ENCODE measurements around the gene PCDHGA7.
"Not testable (repeated sequence)": the region's sequence is repeated elsewhere in the genome, so short reads cannot be mapped to it uniquely, and the experiment has no call there.

The PCDHGA7 gene

DNA sequence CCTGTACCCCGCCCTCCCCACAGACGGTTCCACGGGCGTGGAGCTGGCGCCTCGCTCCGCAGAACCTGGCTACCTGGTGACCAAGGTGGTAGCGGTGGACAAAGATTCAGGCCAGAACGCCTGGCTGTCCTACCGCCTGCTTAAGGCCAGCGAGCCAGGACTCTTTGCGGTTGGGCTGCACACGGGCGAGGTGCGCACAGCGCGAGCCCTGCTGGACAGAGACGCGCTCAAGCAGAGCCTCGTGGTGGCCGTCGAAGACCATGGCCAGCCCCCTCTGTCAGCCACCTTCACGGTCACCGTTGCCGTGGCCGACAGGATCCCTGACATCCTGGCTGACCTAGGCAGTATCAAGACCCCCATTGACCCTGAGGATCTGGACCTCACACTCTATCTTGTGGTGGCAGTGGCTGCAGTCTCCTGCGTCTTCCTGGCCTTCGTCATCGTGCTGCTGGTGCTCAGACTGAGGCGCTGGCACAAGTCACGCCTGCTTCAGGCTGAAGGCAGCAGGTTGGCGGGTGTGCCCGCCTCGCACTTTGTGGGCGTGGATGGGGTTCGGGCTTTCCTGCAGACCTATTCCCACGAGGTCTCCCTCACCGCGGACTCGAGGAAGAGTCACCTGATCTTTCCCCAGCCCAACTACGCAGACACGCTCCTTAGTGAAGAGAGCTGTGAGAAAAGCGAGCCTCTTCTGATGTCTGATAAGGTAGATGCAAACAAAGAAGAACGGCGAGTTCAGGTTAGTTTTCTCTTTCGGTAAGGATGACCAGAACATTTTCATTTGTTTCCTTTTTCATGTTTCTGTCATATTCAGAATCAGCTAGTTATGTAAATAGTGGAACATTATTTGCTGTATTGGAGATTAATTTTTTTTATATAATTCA lies 16.3 kb upstream of the PCDHGA7 start:
- DNase-seq (ENCODE audit: low read depth in 3 of 3), result no peak

DNA sequence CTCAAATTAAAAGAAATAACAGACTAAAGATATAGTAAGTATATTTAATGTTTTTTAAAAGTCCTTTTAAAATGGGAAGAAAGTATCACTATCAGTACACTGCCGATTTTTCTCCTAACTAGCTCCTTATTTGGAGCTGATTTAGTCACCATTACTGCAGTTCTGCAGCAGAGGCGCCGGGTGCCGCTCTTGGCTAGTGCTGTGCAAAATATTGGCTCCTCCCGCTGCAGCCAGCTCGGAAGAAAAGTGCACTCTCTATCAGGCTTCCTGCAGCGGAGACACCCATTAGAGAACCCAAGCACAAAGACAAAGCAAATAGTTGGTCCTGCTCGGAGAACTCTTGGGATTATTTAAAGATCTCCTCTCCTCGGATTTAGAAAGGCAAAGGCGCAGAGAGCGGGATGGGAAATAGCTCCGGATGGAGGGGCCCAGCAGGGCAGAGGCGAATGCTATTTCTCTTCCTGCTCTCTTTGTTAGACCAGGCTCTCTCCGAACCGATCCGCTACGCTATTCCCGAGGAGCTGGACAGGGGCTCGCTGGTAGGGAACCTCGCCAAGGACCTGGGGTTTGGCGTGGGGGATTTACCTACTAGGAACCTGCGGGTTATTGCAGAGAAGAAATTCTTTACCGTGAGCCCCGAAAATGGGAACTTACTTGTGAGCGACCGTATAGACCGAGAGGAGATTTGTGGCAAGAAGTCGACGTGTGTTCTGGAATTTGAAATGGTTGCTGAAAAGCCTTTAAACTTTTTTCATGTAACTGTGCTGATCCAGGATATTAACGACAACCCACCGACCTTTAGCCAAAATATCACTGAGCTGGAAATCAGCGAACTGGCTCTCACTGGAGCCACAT lies 12.3 kb upstream of the PCDHGA7 start, which contains the start of gene PCDHGB3:
Gene PCDHGB3 (plus strand): TSS at position 249 of the 855 bp plus-strand sequence. CDS start 153 bp downstream, at position 402.
- peak in 1 of 3 experiments; percentile 15 for DNase-seq (ENCODE audit: low read depth in 3 of 3)

DNA sequence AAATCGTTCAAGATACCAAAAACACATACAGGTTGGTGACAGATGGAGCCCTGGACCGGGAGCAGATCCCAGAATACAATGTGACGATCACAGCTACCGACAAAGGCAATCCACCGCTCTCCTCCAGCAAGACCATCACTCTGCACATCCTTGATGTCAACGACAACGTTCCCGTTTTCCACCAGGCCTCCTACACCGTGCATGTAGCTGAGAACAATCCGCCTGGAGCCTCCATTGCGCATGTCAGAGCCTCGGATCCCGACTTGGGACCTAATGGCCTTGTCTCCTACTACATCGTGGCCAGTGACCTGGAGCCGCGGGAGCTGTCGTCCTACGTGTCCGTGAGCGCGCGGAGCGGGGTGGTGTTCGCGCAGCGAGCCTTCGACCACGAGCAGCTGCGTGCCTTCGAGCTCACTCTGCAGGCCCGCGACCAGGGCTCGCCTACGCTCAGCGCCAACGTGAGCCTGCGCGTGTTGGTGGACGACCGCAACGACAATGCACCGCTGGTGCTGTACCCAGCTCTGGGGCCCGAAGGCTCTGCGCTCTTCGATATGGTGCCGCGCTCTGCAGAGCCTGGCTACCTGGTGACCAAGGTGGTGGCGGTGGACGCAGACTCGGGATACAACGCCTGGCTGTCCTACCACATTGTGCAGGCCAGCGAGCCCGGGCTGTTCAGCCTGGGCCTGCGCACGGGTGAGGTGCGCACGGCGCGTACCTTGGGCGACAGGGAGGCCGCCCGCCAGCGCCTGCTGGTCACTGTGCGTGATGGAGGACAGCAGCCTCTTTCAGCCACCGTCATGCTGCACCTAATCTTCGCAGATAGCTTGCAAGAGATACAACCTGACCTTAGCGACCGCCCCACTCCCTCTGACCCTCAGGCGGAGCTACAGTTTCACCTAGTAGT lies 10.7 kb upstream of the PCDHGA7 start:
- no peak for DNase-seq (ENCODE audit: low read depth in 3 of 3)

DNA sequence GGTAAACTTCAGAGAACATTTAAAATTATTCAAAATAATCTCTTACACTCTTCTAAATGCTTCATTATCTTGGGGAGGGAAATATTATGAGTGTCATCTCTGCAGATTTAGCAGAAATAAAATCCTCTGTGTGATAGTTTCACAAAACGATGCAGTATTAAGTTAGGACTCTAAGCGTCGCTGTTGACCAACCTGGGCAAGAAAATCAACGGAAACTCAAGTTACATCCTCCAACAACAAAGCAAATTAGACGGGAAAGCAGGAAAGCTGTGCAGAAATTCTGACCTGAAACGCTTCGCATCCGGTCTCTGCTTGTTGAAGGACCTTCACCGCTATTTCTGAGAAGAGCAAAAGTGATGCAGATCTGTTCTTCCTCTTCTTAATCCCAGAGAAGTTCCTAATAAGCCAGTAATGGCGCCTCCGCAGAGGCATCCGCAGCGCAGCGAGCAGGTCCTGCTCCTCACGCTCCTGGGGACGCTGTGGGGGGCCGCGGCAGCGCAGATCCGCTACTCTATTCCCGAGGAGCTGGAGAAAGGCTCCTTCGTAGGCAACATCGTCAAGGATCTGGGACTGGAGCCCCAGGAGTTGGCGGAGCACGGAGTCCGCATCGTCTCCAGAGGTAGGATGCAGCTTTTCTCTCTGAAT lies 8.7 kb upstream of the PCDHGA7 start, which contains the start of gene PCDHGA6:
Gene PCDHGA6 (plus strand): TSS at position 219 of the 645 bp plus-strand sequence. CDS start 193 bp downstream, at position 412.
- no peak for DNase-seq (ENCODE audit: low read depth in 3 of 3)

DNA sequence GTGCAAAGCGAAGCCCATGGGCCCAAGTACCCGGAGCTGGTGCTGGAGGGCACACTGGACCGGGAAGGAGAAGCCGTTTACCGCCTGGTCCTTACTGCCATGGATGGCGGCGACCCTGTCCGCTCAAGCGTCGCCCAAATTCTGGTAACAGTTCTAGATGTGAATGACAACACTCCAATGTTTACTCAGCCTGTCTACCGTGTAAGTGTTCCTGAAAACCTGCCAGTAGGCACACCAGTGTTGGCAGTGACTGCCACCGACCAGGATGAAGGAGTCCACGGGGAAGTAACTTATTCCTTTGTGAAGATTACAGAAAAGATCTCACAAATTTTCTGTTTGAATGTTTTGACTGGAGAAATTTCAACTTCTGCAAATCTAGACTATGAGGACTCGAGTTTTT lies 7.9 kb upstream of the PCDHGA7 start:
- no peak for DNase-seq (ENCODE audit: low read depth in 3 of 3)

DNA sequence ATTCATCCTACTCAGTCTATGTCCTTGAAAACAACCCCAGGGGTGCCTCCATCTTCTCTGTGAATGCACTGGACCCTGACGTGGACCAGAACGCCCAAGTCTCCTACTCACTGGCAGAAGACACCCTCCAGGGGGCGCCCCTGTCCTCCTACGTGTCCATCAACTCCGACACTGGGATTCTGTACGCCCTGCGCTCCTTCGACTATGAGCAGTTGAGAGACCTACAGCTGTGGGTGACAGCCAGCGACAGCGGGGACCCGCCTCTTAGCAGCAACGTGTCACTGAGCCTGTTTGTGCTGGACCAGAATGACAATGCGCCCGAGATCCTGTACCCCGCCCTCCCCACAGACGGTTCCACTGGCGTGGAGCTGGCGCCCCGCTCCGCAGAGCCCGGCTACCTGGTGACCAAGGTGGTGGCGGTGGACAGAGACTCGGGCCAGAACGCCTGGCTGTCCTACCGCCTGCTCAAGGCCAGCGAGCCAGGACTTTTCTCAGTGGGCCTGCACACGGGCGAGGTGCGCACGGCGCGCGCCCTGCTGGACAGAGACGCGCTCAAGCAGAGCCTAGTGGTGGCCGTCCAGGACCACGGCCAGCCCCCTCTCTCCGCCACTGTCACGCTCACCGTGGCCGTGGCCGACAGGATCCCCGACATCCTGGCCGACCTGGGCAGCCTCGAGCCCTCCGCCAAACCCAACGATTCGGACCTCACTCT lies 6.9 kb upstream of the PCDHGA7 start:
- not testable (repeated sequence) for DNase-seq (ENCODE audit: low read depth in 3 of 3)

DNA sequence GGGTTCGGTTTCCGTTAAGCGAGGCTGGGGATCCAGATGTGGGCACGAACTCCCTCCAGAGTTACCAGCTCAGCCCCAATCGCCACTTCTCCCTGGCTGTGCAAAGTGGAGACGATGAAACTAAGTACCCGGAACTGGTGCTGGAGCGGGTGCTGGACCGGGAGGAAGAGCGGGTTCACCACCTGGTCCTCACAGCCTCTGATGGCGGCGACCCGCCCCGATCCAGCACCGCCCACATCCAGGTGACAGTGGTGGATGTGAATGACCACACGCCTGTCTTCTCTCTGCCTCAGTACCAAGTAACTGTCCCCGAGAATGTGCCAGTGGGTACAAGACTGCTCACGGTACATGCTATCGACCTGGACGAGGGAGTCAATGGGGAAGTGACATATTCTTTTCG lies 803 bp downstream of the PCDHGA7 start:
- DNase-seq (ENCODE audit: low read depth in 3 of 3), result no peak

DNA sequence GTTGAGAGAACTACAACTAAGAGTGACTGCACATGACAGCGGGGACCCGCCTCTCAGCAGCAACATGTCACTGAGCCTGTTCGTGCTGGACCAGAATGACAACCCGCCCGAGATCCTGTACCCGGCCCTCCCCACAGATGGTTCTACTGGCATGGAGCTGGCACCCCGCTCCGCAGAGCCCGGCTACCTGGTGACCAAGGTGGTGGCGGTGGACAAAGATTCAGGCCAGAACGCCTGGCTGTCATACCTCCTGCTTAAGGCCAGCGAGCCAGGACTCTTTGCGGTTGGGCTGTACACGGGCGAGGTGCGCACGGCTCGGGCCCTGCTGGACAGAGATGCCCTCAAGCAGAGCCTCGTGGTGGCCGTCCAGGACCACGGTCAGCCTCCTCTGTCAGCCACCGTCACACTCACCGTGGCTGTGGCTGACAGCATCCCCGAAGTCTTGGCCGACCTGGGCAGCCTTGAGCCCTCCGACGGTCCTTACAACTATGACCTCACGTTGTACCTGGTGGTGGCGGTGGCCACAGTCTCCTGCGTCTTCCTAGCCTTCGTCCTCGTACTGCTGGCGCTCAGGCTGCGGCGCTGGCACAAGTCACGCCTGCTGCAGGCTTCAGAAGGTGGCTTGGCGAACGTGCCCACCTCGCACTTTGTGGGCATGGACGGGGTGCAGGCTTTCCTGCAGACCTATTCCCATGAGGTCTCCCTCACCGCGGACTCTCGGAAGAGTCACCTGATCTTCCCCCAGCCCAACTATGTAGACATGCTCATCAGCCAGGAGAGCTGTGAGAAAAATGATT lies 2.1 kb downstream of the PCDHGA7 start:
- DNase-seq (ENCODE audit: low read depth in 3 of 3), result no peak

DNA sequence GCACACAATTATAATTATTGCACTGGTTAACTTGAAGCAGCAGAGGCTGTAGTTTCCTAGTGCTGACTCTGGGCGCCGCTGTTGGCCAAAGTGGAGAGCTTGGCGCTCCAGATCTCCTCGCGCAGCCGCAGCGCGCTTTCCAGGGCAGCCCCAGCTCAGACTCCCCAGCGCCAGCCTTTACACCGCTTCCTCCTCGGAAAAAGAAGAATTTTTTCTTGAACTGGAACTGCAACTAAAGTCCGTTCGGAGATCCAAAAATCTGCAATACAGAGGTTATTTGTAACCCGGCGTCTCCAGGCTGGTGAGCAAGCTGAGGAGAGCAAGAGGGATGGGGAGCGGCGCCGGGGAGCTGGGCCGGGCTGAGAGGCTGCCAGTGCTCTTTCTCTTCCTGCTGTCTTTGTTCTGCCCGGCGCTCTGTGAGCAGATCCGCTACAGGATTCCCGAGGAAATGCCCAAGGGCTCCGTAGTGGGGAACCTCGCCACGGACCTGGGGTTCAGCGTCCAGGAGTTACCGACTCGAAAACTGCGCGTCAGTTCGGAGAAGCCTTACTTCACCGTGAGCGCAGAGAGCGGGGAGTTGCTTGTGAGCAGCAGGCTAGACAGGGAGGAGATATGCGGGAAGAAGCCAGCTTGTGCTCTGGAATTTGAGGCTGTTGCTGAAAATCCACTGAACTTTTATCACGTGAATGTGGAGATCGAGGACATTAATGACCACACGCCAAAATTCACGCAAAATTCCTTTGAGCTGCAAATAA lies 5.2 kb downstream of the PCDHGA7 start, which contains the start of gene PCDHGB4:
Gene PCDHGB4 (plus strand): TSS at position 142 of the 755 bp plus-strand sequence. CDS start 187 bp downstream, at position 329.
- DNase-seq (ENCODE audit: low read depth in 3 of 3), result peak in 1 of 3 experiments; percentile 24

DNA sequence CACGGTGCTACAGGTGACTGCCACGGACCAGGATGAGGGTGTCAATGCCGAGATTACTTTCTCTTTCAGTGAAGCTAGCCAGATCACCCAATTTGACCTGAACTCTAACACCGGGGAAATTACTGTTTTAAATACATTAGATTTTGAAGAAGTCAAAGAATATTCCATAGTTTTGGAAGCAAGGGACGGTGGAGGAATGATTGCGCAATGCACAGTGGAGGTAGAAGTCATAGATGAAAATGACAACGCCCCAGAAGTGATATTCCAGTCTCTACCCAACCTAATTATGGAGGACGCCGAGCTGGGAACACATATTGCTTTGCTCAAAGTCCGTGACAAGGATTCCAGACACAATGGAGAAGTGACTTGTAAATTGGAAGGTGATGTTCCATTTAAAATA lies 6.1 kb downstream of the PCDHGA7 start:
- DNase-seq (ENCODE audit: low read depth in 3 of 3), result no peak

DNA sequence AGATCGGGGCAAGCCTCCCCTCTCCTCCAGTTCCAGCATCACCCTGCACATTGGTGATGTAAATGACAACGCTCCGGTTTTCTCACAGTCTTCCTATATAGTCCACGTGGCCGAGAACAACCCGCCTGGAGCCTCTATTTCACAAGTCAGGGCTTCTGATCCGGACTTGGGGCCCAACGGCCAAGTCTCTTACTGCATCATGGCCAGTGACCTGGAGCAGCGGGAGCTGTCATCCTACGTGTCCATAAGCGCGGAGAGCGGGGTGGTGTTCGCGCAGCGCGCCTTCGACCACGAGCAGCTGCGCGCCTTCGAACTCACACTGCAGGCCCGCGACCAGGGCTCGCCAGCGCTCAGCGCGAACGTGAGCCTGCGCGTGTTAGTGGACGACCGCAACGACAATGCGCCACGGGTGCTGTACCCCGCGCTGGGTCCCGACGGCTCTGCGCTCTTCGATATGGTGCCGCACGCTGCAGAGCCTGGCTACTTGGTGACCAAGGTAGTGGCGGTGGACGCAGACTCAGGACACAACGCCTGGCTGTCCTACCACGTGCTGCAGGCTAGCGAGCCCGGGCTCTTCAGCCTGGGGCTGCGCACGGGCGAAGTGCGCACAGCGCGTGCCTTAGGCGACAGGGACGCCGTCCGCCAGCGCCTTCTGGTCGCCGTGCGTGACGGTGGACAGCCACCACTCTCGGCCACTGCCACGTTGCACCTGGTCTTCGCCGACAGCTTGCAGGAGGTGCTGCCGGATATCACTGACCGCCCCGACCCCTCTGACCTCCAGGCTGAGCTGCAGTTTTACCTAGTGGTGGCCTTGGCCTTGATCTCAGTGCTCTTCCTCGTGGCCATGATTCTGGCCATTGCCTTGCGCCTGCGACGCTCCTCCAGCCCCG lies 6.9 kb downstream of the PCDHGA7 start:
- DNase-seq (ENCODE audit: low read depth in 3 of 3), result no peak

DNA sequence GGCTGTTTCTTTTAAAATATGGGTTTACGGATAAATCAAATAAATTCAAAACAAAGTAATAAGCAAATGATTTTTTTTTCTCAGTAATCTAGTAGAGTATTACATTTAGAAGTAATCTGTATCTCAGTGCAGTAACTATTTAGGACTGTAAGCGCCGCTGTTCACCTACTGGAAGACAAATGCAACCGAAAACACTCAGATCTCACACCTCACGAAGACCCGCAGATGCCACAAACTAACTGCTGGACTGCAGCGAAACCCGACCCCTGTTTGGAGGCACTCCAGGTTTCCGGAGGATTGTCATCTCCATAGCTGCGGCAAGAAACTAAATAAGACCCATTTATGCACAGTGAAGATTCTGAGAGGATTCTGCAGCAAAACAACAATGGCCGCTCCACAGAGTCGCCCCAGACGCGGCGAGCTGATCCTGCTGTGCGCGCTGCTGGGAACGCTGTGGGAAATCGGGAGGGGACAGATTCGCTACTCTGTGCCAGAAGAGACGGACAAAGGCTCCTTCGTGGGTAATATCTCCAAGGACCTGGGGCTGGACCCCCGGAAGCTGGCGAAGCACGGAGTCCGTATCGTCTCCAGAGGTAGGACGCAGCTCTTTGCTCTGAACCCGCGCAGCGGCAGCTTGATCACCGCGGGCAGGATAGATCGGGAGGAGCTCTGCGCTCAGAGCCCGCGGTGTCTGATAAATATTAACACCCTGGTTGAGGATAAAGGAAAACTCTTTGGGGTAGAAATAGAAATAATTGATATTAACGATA lies 10.1 kb downstream of the PCDHGA7 start, which contains the start of gene PCDHGA8:
Gene PCDHGA8 (plus strand): TSS at position 205 of the 770 bp plus-strand sequence. CDS start 181 bp downstream, at position 386.
- no peak for DNase-seq (ENCODE audit: low read depth in 3 of 3)

DNA sequence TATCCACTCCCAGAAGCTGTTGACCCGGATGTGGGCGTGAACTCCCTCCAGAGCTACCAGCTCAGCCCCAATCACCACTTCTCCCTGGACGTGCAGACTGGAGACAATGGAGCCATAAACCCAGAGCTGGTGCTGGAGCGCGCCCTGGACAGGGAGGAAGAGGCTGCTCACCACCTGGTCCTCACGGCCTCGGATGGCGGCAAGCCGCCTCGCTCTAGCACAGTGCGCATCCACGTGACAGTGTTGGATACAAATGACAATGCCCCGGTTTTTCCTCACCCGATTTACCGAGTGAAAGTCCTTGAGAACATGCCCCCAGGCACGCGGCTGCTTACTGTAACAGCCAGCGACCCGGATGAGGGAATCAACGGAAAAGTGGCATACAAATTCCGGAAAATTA lies 10.7 kb downstream of the PCDHGA7 start:
- no peak for DNase-seq (ENCODE audit: low read depth in 3 of 3)

DNA sequence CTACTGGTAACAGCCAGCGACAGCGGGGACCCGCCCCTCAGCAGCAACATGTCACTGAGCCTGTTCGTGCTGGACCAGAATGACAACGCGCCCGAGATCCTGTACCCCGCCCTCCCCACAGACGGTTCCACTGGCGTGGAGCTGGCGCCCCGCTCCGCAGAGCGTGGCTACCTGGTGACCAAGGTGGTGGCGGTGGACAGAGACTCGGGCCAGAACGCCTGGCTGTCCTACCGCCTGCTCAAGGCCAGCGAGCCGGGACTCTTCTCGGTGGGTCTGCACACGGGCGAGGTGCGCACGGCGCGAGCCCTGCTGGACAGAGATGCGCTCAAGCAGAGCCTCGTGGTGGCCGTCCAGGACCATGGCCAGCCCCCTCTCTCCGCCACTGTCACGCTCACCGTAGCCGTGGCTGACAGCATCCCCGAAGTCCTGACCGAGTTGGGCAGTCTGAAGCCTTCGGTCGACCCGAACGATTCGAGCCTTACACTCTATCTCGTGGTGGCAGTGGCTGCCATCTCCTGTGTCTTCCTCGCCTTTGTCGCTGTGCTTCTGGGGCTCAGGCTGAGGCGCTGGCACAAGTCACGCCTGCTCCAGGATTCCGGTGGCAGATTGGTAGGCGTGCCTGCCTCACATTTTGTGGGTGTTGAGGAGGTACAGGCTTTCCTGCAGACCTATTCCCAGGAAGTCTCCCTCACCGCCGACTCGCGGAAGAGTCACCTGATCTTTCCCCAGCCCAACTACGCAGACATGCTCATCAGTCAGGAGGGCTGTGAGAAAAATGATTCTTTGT lies 12.1 kb downstream of the PCDHGA7 start:
- DNase-seq (ENCODE audit: low read depth in 3 of 3), result not testable (repeated sequence)

DNA sequence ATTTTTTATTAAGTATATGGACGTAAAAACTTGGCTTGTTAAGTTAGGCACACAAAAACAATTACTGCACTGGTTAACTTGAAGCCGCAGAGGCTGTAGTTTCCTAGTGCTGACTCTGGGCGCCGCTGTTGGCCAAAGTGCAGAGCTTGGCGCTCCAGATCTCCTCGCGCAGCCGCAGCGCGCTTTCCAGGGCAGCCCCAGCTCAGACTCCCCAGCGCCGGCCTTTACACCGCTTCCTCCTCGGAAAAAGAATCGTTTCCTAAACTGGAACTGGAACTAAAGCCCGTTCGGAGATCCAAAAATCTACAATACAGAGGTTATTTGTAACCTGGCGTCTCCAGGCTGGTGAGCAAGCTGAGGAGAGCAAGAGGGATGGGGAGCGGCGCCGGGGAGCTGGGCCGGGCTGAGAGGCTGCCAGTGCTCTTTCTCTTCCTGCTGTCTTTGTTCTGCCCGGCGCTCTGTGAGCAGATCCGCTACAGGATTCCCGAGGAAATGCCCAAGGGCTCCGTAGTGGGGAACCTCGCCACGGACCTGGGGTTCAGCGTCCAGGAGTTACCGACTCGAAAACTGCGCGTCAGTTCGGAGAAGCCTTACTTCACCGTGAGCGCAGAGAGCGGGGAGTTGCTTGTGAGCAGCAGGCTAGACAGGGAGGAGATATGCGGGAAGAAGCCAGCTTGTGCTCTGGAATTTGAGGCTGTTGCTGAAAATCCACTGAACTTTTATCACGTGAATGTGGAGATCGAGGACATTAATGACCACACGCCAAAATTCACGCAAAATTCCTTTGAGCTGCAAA lies 15.4 kb downstream of the PCDHGA7 start, which contains the start of gene PCDHGB5:
Gene PCDHGB5 (plus strand): TSS at position 192 of the 796 bp plus-strand sequence. CDS start 181 bp downstream, at position 373.
- DNase-seq (ENCODE audit: low read depth in 3 of 3), result peak in 1 of 3 experiments; percentile 44

All from stimulated activated CD4-positive, alpha-beta T cell treated with anti-CD3 and anti-CD28 coated beads, TNF-alpha, amount 100 ng/mL, for 24 hours (primary cell).